RKO (cell line): ENCODE data around the gene LAMA5.

Experiments
- DNase-seq: peaks from one replicate; pipeline ENCODE4 v3.0.0-alpha.2; 2016; ENCODE audit warnings: low spot score

LAMA5 gene

DNA sequence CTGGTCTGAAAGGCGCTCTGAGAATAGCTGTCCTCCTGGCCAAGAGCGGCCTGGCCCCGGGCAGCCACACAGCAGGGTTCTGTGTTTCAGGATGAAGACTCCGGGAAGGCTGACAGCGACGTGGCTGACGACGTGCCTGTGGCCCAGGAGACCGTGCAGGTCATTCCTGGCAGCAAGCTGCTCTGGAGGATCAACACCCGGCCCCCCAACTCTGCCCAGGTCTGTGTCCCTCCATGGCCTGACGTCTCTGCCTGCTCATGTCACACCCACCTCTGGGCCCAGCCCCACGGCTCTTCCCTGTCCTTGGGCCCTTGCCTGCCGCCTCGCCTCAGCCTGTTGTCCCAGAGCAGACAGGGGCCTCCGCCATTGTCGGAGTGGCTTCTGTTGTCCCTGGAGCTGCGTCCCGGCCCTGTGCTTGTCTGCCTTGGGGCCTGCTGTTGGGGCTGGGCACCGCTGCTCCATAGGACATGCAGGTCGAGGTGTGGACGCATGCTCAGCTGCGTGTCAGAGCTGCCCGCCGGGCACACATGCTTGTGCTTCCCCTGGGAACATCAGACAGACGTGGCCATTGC, 80.5 kb downstream of the LAMA5 start:
- no peak for DNase-seq

DNA sequence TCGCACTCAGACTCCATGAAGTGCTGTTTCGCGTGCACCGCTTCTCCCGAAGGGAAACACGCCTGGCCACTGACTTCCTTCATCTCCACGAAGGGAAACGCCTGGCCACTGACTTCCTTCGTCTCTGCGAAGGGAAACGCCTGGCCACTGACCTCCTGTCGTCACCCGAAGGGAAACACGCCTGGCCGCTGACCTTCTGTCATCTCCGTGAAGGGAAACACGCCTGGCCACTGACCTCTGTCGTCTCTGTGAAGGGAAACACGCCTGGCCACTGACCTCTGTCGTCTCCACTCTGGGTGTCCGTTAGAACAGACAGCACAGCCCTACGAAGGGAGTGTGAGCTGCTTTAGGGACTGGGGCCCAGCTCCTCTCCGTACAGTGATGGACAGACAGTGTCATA, 81.4 kb downstream of the LAMA5 start:
- DNase-seq: no peak

GRCh38 chr20:62285151-62285550, 82.0 kb downstream of the LAMA5 start:
- no peak for DNase-seq

- no peak for DNase-seq
These were observed 82.7 kb downstream of the LAMA5 start for GRCh38 chr20:62284448-62284847.

- no peak for DNase-seq
These were observed 84.1 kb downstream of the LAMA5 start for GRCh38 chr20:62282877-62283503.

GRCh38 chr20:62282103-62282502, 85.0 kb downstream of the LAMA5 start:
- DNase-seq: no peak

- no peak for DNase-seq
These were observed 85.8 kb downstream of the LAMA5 start for GRCh38 chr20:62281161-62281933.

DNA sequence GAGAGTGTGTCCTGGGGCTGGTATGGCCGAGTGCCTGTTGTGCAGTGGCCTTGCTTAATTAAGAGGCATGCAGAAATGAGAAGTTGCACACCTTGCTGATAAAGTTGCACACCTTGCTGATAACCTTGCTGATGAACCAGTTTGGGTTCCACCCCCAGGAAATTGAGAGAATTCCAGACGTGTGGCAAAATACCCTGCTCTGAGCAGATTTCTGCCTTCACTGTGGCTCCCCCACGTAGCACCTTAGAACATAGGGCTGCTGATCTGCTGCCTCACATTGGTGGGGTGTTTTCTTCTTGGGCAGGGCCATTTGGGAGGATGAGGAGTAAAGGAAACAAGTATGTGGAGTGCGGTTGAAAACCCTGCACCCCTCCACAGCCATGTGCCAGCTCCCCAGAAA, 86.8 kb downstream of the LAMA5 start:
- no peak for DNase-seq

- no peak for DNase-seq
These were observed 89.9 kb downstream of the LAMA5 start for GRCh38 chr20:62277253-62277652.

DNA sequence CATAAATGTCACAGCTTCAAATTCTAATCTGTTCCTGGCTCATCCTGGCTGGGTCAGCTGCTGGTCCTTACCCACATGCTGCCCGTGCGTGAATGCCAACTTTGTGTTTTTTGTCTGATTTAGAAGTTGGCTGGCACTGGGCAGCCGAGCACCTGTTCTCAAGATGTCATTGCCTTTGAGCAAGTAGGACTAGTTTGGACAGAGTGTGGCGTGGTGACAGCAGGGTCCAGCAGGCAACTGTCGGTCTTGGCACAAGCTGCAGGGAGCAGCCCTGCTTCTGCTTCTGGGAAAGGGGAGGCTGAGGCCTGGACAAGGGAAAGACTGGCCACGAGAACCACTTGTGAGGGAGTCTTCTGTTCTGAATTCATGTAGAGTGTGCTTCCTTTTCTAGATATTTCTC, 90.7 kb downstream of the LAMA5 start:
- no peak for DNase-seq

DNA sequence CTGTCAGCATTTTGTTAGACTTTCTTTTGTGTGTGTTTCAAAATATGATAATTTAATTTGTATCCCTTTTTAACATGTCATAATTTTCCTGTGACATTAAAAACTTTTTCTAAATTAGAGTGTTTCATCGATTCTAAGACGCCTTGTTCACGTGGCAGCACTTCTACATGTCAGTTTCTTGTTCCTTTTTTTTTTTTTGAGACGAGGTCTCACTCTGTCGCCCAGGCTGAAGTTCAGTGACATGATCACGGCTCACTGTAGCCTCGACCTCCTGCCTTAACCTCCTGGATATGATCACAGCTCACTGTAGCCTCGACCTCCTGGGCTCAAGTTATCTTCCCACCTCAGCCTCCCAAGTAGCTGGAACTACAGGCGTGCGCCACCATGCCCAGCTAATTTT, 91.9 kb downstream of the LAMA5 start:
- no peak for DNase-seq

DNA sequence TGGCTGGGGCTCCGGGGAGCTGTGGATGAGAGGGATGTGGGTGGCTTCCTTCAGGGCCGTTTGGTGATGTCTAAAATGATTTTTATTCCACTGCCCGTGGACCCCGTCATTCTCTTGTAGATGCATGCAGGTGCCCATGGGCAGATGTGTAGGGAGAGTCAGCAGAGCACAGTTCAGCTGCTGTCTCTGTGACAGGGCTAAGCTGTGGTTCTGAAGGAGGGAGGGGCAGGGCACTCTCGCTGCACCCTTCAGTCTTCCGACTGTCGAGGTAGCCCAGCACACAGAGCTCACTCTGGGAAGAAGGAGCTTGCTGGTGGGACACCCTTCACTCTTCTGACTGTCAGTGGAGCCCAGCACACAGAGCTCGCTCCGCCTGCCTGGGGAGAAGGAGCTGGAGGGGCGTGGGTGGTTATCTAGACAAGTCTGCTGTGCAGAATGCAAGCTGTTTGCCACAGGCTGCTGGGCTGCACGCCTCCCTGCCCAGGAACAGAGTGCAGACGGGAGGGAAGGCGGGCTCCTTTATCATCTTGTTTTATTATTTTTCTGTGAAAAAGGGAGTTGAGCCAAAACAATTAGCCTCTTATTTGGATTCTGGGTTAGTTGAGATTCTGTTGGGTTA, 92.7 kb downstream of the LAMA5 start:
- no peak for DNase-seq

- no peak for DNase-seq
These were observed 93.7 kb downstream of the LAMA5 start for GRCh38 chr20:62273416-62273815.

DNA sequence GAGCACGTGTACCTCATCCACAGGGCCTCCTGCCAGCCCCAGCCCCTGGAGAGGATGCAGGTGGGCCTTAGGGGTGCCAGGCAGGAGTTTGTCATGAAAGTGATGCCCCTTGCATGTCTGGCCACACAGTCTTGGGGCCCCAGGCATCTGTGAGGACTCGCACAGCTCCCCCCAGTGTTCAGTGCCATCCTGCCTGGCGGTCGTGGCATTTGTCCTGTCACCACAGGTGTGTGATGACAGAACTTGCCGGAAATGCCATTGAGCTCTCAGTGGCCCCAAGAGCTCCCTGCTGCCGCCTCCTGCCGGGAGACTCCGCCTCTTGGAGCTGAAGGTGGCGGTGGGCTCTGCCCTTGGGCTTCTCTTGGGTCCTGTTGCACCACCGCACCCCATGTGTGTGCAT, 94.9 kb downstream of the LAMA5 start:
- DNase-seq: no peak

- no peak for DNase-seq
These were observed 97.2 kb downstream of the LAMA5 start for GRCh38 chr20:62269871-62270270.

- DNase-seq: no peak
These were observed 97.7 kb downstream of the LAMA5 start for GRCh38 chr20:62269378-62269777.

- no peak for DNase-seq
These were observed 98.7 kb downstream of the LAMA5 start for GRCh38 chr20:62268228-62268900.

GRCh38 chr20:62267543-62267942, 99.6 kb downstream of the LAMA5 start:
- no peak for DNase-seq

GRCh38 chr20:62266851-62267250, 100.3 kb downstream of the LAMA5 start:
- DNase-seq: no peak

- peak; percentile 42 for DNase-seq
These were observed 100.8 kb downstream of the LAMA5 start for GRCh38 chr20:62266340-62266739.

GRCh38 chr20:62265365-62265764, 101.7 kb downstream of the LAMA5 start:
- no peak for DNase-seq

GRCh38 chr20:62263396-62263795, 103.7 kb downstream of the LAMA5 start:
- DNase-seq: no peak

- DNase-seq: no peak
These were observed 105.0 kb downstream of the LAMA5 start for GRCh38 chr20:62262064-62262463.
